Endothelial cell (in vitro differentiated cells): Measurements from ENCODE around the gene LRBA. TPM values are rescaled to one million over a fixed set of nuclear protein-coding genes. Genes with fewer than 3 reads are reported as not detected.

Experiments
- DNase-seq: peaks from one replicate; pipeline ENCODE4 v3.0.0; 2021; ENCODE audit warnings: low spot score
- H3K27ac Mint-ChIP-seq: one replicate; pipeline ENCODE4 v1.8.0; 2021; ENCODE audit warnings: mixed read lengths, inconsistent platforms; ENCODE audit not compliant: unreplicated experiment
- H3K27me3 Mint-ChIP-seq: one replicate; pipeline ENCODE4 v1.8.0; 2021; ENCODE audit warnings: mild to moderate bottlenecking, moderate library complexity, mixed read lengths, inconsistent platforms; ENCODE audit not compliant: unreplicated experiment
- H3K36me3 Mint-ChIP-seq: one replicate; pipeline ENCODE4 v1.8.0; 2021; ENCODE audit warnings: mild to moderate bottlenecking, low read depth, mixed read lengths, inconsistent platforms; ENCODE audit not compliant: unreplicated experiment
- H3K4me1 Mint-ChIP-seq: one replicate; pipeline ENCODE4 v1.8.0; 2021; ENCODE audit warnings: mild to moderate bottlenecking, mixed read lengths, inconsistent platforms; ENCODE audit not compliant: unreplicated experiment
- H3K4me3 Mint-ChIP-seq: one replicate; pipeline ENCODE4 v1.8.0; 2021; ENCODE audit warnings: mild to moderate bottlenecking, mixed read lengths, inconsistent platforms; ENCODE audit not compliant: unreplicated experiment
- H3K9me3 Mint-ChIP-seq: one replicate; pipeline ENCODE4 v1.8.0; 2021; ENCODE audit warnings: mixed read lengths, inconsistent platforms; ENCODE audit not compliant: unreplicated experiment
- total RNA-seq: library from RNA; stranded (reverse); fragmentation: NEBNext Ultra II Directional; extraction: Animal tissue kit (Norgen Biotek cat#: 25700); gene quantifications from one replicate; pipeline ENCODE4 v1.2.1, GENCODE V29; 2021; ENCODE audit not compliant: unreplicated experiment
- TF ChIP-seq, protein P1 (sequence below): fragments of 200-600 bp; sonication (generic); IDR thresholded peaks from one replicate; pipeline ENCODE4 v1.5.0; 2021; ENCODE audit warnings: antibody characterized with exemption; ENCODE audit not compliant: unreplicated experiment

Gene LRBA
- total RNA-seq, 1 donor from 2014 or later = 44.3 TPM

- H3K36me3 Mint-ChIP-seq = peaks cover 5% of the 10 kb centered on the region
- H3K4me1 Mint-ChIP-seq = peaks cover 6% of the 10 kb centered on the region
- TF ChIP-seq, protein P1, sequence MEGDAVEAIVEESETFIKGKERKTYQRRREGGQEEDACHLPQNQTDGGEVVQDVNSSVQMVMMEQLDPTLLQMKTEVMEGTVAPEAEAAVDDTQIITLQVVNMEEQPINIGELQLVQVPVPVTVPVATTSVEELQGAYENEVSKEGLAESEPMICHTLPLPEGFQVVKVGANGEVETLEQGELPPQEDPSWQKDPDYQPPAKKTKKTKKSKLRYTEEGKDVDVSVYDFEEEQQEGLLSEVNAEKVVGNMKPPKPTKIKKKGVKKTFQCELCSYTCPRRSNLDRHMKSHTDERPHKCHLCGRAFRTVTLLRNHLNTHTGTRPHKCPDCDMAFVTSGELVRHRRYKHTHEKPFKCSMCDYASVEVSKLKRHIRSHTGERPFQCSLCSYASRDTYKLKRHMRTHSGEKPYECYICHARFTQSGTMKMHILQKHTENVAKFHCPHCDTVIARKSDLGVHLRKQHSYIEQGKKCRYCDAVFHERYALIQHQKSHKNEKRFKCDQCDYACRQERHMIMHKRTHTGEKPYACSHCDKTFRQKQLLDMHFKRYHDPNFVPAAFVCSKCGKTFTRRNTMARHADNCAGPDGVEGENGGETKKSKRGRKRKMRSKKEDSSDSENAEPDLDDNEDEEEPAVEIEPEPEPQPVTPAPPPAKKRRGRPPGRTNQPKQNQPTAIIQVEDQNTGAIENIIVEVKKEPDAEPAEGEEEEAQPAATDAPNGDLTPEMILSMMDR = no peak
- peaks cover 2% of the 10 kb centered on the region for H3K27me3 Mint-ChIP-seq
- H3K4me3 Mint-ChIP-seq = no peak overlapping the region
- DNase-seq = no peak
- H3K9me3 Mint-ChIP-seq = no peaks in the 10 kb centered on the region
- H3K27ac Mint-ChIP-seq = no peak overlapping the region
Observed at GRCh38 chr4:150884625-150885024, 130.5 kb downstream of the LRBA start.

GRCh38 chr4:150875367-150875766, 139.7 kb downstream of the LRBA start:
- TF ChIP-seq, protein P1 = no peak
- H3K9me3 Mint-ChIP-seq = no peaks in the 10 kb centered on the region
- H3K36me3 Mint-ChIP-seq = peaks cover 11% of the 10 kb centered on the region
- H3K4me1 Mint-ChIP-seq = no peaks in the 10 kb centered on the region
- peaks cover 3% of the 10 kb centered on the region for H3K27me3 Mint-ChIP-seq
- H3K27ac Mint-ChIP-seq = no peak overlapping the region
- no peak for DNase-seq
- H3K4me3 Mint-ChIP-seq = no peak overlapping the region

- Mint-ChIP-seq H3K9me3 (no peaks in the 10 kb centered on the region), H3K27ac (no peak overlapping the region), H3K36me3 (peaks cover 5% of the 10 kb centered on the region), H3K4me3 (no peak overlapping the region), H3K4me1 (no peaks in the 10 kb centered on the region), H3K27me3 (peaks cover 3% of the 10 kb centered on the region)
- TF ChIP-seq, protein P1 = no peak
- DNase-seq = no peak
Observed at GRCh38 chr4:150874338-150875226, 140.5 kb downstream of the LRBA start.

DNA sequence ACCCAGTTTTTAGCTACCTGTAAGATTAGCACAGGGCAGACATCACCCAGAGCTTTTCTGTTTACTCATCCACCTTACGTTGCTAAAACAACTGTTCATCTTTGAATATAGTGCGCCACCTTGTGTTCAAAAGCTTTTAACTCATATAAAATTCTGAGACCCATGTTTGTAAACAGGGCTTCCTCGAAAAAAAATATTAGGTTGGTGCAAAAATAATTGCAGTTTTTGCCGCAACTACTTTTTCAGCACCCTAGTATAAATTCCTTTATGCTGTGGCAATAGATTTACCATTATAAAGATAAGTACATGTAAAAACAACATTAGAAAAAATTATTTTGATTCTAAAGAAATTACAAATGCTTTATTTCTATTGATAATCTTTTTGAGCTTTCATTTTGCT, 147.9 kb downstream of the LRBA start:
- no peaks in the 10 kb centered on the region for H3K9me3 Mint-ChIP-seq
- H3K36me3 Mint-ChIP-seq = no peaks in the 10 kb centered on the region
- peak; percentile 52 for DNase-seq
- no peaks in the 10 kb centered on the region for H3K4me1 Mint-ChIP-seq
- H3K27me3 Mint-ChIP-seq = no peaks in the 10 kb centered on the region
- H3K27ac Mint-ChIP-seq = no peak overlapping the region
- no peak overlapping the region for H3K4me3 Mint-ChIP-seq
- TF ChIP-seq, protein P1 = peak; percentile 84

DNA sequence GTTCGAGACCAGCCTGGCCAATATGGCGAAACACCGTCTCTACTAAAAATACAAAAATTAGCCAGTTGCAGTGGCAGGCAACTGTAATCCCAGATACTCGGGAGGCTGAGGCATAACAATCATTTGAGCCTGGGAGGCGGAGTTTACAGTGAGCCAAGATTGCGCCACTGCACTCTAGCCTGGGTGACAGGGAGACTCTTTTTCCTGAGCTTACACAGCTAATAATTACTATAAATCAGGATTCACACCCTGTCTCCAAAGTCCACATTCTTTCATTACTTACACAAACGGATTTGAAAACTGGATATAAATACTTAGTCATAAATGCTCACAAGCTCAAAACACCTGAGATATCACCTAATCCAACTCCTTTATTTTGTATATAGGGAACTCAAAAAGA, 151.6 kb downstream of the LRBA start:
- DNase-seq = no peak
- Mint-ChIP-seq H3K36me3 (no peaks in the 10 kb centered on the region), H3K27ac (no peak overlapping the region), H3K4me1 (no peaks in the 10 kb centered on the region), H3K4me3 (no peak overlapping the region), H3K27me3 (no peaks in the 10 kb centered on the region), H3K9me3 (no peaks in the 10 kb centered on the region)
- TF ChIP-seq, protein P1 = no peak
